HG03521 (cell line): ENCODE measurements around the gene MANSC4.
"Not testable (repeated sequence)": the region's sequence is repeated elsewhere in the genome, so short reads cannot be mapped to it uniquely, and the experiment has no call there.

Experiments used
- ATAC-seq: cut with Tn5 transposase; IDR thresholded peaks from one replicate; pipeline ENCODE4 v1.9.1; 2021; ENCODE audit warnings: mild to moderate bottlenecking, moderate library complexity; ENCODE audit not compliant: unreplicated experiment

MANSC4 gene

GRCh38 chr12:27756670-27757195 lies 23.3 kb downstream of the MANSC4 start:
- no peak for ATAC-seq

- no peak for ATAC-seq
Observed at GRCh38 chr12:27754795-27755194, 25.2 kb downstream of the MANSC4 start.

GRCh38 chr12:27751386-27752047 lies 28.5 kb downstream of the MANSC4 start:
- ATAC-seq = no peak

- no peak for ATAC-seq
Observed at GRCh38 chr12:27747111-27747820, 32.8 kb downstream of the MANSC4 start.

- ATAC-seq = not testable (repeated sequence)
Observed at GRCh38 chr12:27745734-27746133, 34.3 kb downstream of the MANSC4 start.

GRCh38 chr12:27743601-27744000 lies 36.4 kb downstream of the MANSC4 start:
- ATAC-seq = no peak

- ATAC-seq = not testable (repeated sequence)
Observed at GRCh38 chr12:27734321-27734720, 45.7 kb downstream of the MANSC4 start.

- ATAC-seq = no peak
Observed at GRCh38 chr12:27733791-27734190, 46.2 kb downstream of the MANSC4 start.

GRCh38 chr12:27733052-27733656 lies 46.9 kb downstream of the MANSC4 start:
- no peak for ATAC-seq

- no peak for ATAC-seq
Observed at GRCh38 chr12:27732281-27732680, 47.8 kb downstream of the MANSC4 start.

GRCh38 chr12:27730097-27730588 lies 49.9 kb downstream of the MANSC4 start:
- no peak for ATAC-seq

- ATAC-seq = no peak
Observed at GRCh38 chr12:27723212-27723611, 56.8 kb downstream of the MANSC4 start.
